ENCODE results near the gene OLFML2A. TPM values are rescaled to one million over a fixed set of nuclear protein-coding genes. Genes with fewer than 3 reads are reported as not detected.

Gene OLFML2A
- total RNA-seq, 1 experiment from 2014 or later, result 0.99 TPM

DNA sequence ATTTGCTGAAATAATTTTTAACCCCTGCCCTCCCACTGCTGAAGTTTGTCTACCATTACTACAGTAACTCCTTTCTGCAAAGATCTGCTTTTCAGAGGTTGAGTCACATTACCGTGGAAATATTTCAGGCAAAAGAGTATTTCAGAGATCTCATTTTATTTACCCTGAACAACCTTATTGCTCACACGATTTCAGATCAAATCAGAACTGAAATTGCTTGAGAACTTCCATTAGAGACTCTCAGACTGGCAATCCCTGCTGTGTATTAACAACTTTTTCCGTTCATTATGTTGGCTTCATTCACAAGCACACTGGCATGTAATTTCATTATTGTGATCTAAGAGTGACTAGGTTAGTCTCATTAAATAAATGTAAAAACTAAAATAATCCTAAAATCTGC, 21.9 kb upstream of the OLFML2A start:
- intact Hi-C loops (cut with micrococcal nuclease; ENCODE audit: unreplicated experiment), result no loop called here
- Mint-ChIP-seq H3K9me3 (ENCODE audit: low read depth, unreplicated experiment) (no peaks in the 10 kb centered on the region), H3K27ac (ENCODE audit: unreplicated experiment) (no peak overlapping the region)

DNA sequence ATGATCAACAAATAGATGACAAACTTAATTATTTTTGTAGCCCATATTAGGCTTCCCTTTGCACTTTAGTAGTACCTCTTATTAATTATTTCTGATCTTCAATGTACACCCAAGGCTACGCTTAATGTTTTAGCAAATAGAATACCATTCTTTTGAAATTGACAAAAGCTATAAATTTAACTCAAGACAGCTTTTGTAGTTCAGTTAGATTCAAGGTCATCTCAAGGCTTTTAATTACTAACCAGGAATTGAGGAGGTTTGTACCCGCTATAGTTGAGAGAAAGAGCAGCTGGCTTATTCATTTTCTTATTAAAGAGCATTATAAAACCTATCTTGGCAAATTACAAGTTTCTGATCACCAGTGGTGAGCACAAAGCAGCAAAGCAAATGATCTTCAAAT, 20.9 kb upstream of the OLFML2A start:
- DNase-seq, result no peak
- H3K27ac Mint-ChIP-seq (ENCODE audit: unreplicated experiment), result no peak overlapping the region
- intact Hi-C loops (cut with micrococcal nuclease; ENCODE audit: unreplicated experiment), result no loop called here
- no peaks in the 10 kb centered on the region for H3K36me3 Mint-ChIP-seq (ENCODE audit: insufficient read depth, unreplicated experiment)
- H3K4me3 Mint-ChIP-seq (ENCODE audit: low read depth, unreplicated experiment), result no peak overlapping the region
- H3K9me3 Mint-ChIP-seq (ENCODE audit: low read depth, unreplicated experiment), result no peaks in the 10 kb centered on the region
- no TSS peak for BruUV-seq (replicated peaks)
- TF ChIP-seq, protein P1, sequence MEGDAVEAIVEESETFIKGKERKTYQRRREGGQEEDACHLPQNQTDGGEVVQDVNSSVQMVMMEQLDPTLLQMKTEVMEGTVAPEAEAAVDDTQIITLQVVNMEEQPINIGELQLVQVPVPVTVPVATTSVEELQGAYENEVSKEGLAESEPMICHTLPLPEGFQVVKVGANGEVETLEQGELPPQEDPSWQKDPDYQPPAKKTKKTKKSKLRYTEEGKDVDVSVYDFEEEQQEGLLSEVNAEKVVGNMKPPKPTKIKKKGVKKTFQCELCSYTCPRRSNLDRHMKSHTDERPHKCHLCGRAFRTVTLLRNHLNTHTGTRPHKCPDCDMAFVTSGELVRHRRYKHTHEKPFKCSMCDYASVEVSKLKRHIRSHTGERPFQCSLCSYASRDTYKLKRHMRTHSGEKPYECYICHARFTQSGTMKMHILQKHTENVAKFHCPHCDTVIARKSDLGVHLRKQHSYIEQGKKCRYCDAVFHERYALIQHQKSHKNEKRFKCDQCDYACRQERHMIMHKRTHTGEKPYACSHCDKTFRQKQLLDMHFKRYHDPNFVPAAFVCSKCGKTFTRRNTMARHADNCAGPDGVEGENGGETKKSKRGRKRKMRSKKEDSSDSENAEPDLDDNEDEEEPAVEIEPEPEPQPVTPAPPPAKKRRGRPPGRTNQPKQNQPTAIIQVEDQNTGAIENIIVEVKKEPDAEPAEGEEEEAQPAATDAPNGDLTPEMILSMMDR (IDR thresholded peaks at IDR 0.05; ENCODE audit: unreplicated experiment), result no peak
- no peaks in the 10 kb centered on the region for H3K27me3 Mint-ChIP-seq (ENCODE audit: unreplicated experiment)
- peaks cover 24% of the 10 kb centered on the region for H3K4me1 Mint-ChIP-seq (ENCODE audit: low read depth, unreplicated experiment)
- CTCF ChIA-PET, result no interaction called here

More for the DNA sequence above, 21.9 kb upstream of the OLFML2A start:
- Mint-ChIP-seq H3K4me1 (ENCODE audit: low read depth, unreplicated experiment) (peaks cover 28% of the 10 kb centered on the region), H3K36me3 (ENCODE audit: insufficient read depth, unreplicated experiment) (no peaks in the 10 kb centered on the region), H3K4me3 (ENCODE audit: low read depth, unreplicated experiment) (no peak overlapping the region), H3K27me3 (ENCODE audit: unreplicated experiment) (no peaks in the 10 kb centered on the region)
- DNase-seq, result no peak
- no TSS peak for BruUV-seq (replicated peaks)
- TF ChIP-seq, protein P1 (IDR thresholded peaks at IDR 0.05; ENCODE audit: unreplicated experiment), result no peak
- CTCF ChIA-PET, result no interaction called here

DNA sequence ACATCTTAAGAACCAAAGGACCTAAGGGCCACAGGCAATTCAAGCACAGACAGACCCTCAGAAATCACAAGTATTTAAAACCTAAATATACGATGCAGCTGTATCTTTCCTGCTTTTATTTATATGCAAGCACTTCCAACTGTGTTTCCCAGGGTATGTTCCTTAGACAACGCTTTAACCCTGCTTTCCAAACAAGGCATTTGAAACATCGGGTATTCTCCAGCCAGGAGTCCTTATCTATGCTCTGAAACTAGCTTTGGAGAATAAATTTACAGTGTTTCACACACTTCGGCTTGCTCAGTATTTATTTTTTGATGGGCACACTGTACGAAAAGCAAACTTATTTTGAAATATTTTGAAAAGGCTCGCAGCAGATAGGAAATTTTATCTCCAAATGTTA, 19.3 kb upstream of the OLFML2A start:
- Mint-ChIP-seq H3K4me1 (ENCODE audit: low read depth, unreplicated experiment) (peaks cover 21% of the 10 kb centered on the region), H3K36me3 (ENCODE audit: insufficient read depth, unreplicated experiment) (no peaks in the 10 kb centered on the region), H3K4me3 (ENCODE audit: low read depth, unreplicated experiment) (no peak overlapping the region), H3K27ac (ENCODE audit: unreplicated experiment) (no peak overlapping the region), H3K9me3 (ENCODE audit: low read depth, unreplicated experiment) (no peaks in the 10 kb centered on the region), H3K27me3 (ENCODE audit: unreplicated experiment) (no peaks in the 10 kb centered on the region)
- no peak for DNase-seq
- BruUV-seq (replicated peaks), result no TSS peak
- intact Hi-C loops (cut with micrococcal nuclease; ENCODE audit: unreplicated experiment), result no loop called here
- CTCF ChIA-PET, result no interaction called here
- TF ChIP-seq, protein P1 (IDR thresholded peaks at IDR 0.05; ENCODE audit: unreplicated experiment), result no peak

DNA sequence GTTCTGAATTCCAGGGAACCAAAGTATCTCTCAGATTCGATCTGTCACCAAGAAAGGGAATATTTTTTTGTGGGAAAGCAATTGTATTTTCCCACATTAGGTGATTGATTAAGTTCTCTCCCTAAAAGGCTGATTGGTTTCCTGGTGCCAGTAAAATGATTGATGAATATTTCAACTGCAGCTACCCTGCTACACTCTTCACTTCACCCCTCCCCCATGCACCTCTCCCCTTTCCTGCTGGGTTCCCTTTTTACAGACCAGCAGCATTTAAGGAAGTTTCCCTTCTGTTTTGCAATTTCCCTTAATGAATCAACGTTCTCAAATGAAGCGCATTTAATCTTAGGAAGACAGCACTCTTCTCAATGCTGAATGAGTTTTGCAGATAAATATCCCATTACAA, 18.9 kb upstream of the OLFML2A start:
- CTCF ChIA-PET, result no interaction called here
- BruUV-seq (replicated peaks), result no TSS peak
- no peak overlapping the region for H3K27ac Mint-ChIP-seq (ENCODE audit: unreplicated experiment)
- no peak for DNase-seq
- H3K9me3 Mint-ChIP-seq (ENCODE audit: low read depth, unreplicated experiment), result no peaks in the 10 kb centered on the region
- no peaks in the 10 kb centered on the region for H3K36me3 Mint-ChIP-seq (ENCODE audit: insufficient read depth, unreplicated experiment)
- TF ChIP-seq, protein P1 (IDR thresholded peaks at IDR 0.05; ENCODE audit: unreplicated experiment), result no peak
- H3K27me3 Mint-ChIP-seq (ENCODE audit: unreplicated experiment), result no peaks in the 10 kb centered on the region
- no peak overlapping the region for H3K4me3 Mint-ChIP-seq (ENCODE audit: low read depth, unreplicated experiment)
- intact Hi-C loops (cut with micrococcal nuclease; ENCODE audit: unreplicated experiment), result no loop called here
- H3K4me1 Mint-ChIP-seq (ENCODE audit: low read depth, unreplicated experiment), result peaks cover 16% of the 10 kb centered on the region

Measured in Calu3 (cell line).